GM21825 (cell line): ENCODE measurements around the gene SAMD9L.

Experiments
- ATAC-seq: cut with Tn5 transposase; IDR thresholded peaks from one replicate; pipeline ENCODE4 v1.9.1; 2021; ENCODE audit warnings: mild to moderate bottlenecking, moderate library complexity; ENCODE audit not compliant: unreplicated experiment

SAMD9L gene

GRCh38 chr7:93148144-93148543, at the start of gene SAMD9L:
TSS of gene SAMD9L (minus strand) at chr7:93148385. CDS start at chr7:93135971, 12,414 bp downstream.
- ATAC-seq = peak; percentile 67

GRCh38 chr7:93196336-93196735, 48.2 kb upstream of the SAMD9L start:
- no peak for ATAC-seq

GRCh38 chr7:93194386-93194785, 46.2 kb upstream of the SAMD9L start:
- ATAC-seq = no peak

- ATAC-seq = no peak
Observed at GRCh38 chr7:93188870-93189634, 40.9 kb upstream of the SAMD9L start.

GRCh38 chr7:93185303-93186027, 37.3 kb upstream of the SAMD9L start:
- ATAC-seq = no peak

GRCh38 chr7:93179173-93179572, 31.0 kb upstream of the SAMD9L start:
- ATAC-seq = no peak

- ATAC-seq = no peak
Observed at GRCh38 chr7:93178213-93178612, 30.0 kb upstream of the SAMD9L start.

- no peak for ATAC-seq
Observed at GRCh38 chr7:93176992-93177580, 28.9 kb upstream of the SAMD9L start.

GRCh38 chr7:93175219-93175618, 27.0 kb upstream of the SAMD9L start:
- ATAC-seq = no peak

- ATAC-seq = no peak
Observed at GRCh38 chr7:93172683-93173082, 24.5 kb upstream of the SAMD9L start.

GRCh38 chr7:93171606-93172226, 23.5 kb upstream of the SAMD9L start:
- ATAC-seq = no peak

- ATAC-seq = peak; percentile 99
Observed at GRCh38 chr7:93165447-93165846, 17.3 kb upstream of the SAMD9L start.

- ATAC-seq = no peak
Observed at GRCh38 chr7:93164766-93165165, 16.6 kb upstream of the SAMD9L start.

GRCh38 chr7:93161181-93161762, 13.1 kb upstream of the SAMD9L start:
- ATAC-seq = no peak

GRCh38 chr7:93160410-93160809, 12.2 kb upstream of the SAMD9L start:
- no peak for ATAC-seq

- ATAC-seq = no peak
Observed at GRCh38 chr7:93159490-93159889, 11.3 kb upstream of the SAMD9L start.

- no peak for ATAC-seq
Observed at GRCh38 chr7:93156884-93157283, 8.7 kb upstream of the SAMD9L start.

GRCh38 chr7:93150200-93150835, 2.1 kb upstream of the SAMD9L start:
- no peak for ATAC-seq

GRCh38 chr7:93148727-93149126, 542 bp upstream of the SAMD9L start:
- ATAC-seq = no peak

GRCh38 chr7:93147363-93147762, 822 bp downstream of the SAMD9L start:
- peak; percentile 88 for ATAC-seq
